Neural cell (in vitro differentiated cells): ENCODE data around the gene OR5K3. TPM values are rescaled to one million over a fixed set of nuclear protein-coding genes. Genes with fewer than 3 reads are reported as not detected.

Experiments used
- polyA plus RNA-seq: library from polyadenylated mRNA; depleted of rRNA; stranded (reverse); fragments of >200 nt; gene quantifications from 2 replicates; pipeline ENCODE4 v1.2.3, GENCODE V29; 2014

OR5K3 gene
- polyA plus RNA-seq, 1 donor from 2014 or later = not detected

Other genes with a start within 250 kb of the OR5K3 start
- gene OR5H14, start 243.2 kb upstream of the OR5K3 start, polyA plus RNA-seq = not detected in 2 replicates
- gene OR5H15, start 224.0 kb upstream of the OR5K3 start, polyA plus RNA-seq = not detected in 2 replicates
- gene OR5H6, start 126.4 kb upstream of the OR5K3 start, polyA plus RNA-seq = not detected in 2 replicates
- gene OR5H2, start 108.2 kb upstream of the OR5K3 start, polyA plus RNA-seq = not detected in 2 replicates
- gene OR5K4, start 36.8 kb upstream of the OR5K3 start, polyA plus RNA-seq = not detected in 2 replicates
- gene OR5K1, start 72.5 kb downstream of the OR5K3 start, polyA plus RNA-seq = not detected in 2 replicates
- not detected in 2 replicates for gene OR5K2, start 107.0 kb downstream of the OR5K3 start, polyA plus RNA-seq
- 132 and 162 TPM in 2 replicates for gene CLDND1, start 132.2 kb downstream of the OR5K3 start, polyA plus RNA-seq
- gene GPR15, start 141.3 kb downstream of the OR5K3 start, polyA plus RNA-seq = not detected in 2 replicates
- gene CPOX, start 202.9 kb downstream of the OR5K3 start, polyA plus RNA-seq = 32.0 and 37.4 TPM in 2 replicates